Activated naive CD8-positive, alpha-beta T cell treated with anti-CD3 and anti-CD28 coated beads for 36 hours (primary cell): Measurements from ENCODE around the gene ZCWPW1. TPM values are rescaled to one million over a fixed set of nuclear protein-coding genes. Genes with fewer than 3 reads are reported as not detected.
"Not testable (repeated sequence)": the region's sequence is repeated elsewhere in the genome, so short reads cannot be mapped to it uniquely, and the experiment has no call there.

Experiments used
- DNase-seq: peaks from one replicate; pipeline ENCODE4 v3.0.0; 2021
- H3K27ac Mint-ChIP-seq: one replicate; pipeline ENCODE4 v1.8.0; 2022; ENCODE audit warnings: mild to moderate bottlenecking, moderate library complexity, mixed read lengths
- H3K27me3 Mint-ChIP-seq: one replicate; pipeline ENCODE4 v1.8.0; 2022; ENCODE audit warnings: mild to moderate bottlenecking, mixed read lengths
- H3K36me3 Mint-ChIP-seq: one replicate; pipeline ENCODE4 v1.8.0; 2021; ENCODE audit warnings: mild to moderate bottlenecking, mixed read lengths
- H3K4me1 Mint-ChIP-seq: one replicate; pipeline ENCODE4 v1.8.0; 2021; ENCODE audit warnings: mixed read lengths
- H3K4me3 Mint-ChIP-seq: one replicate; pipeline ENCODE4 v1.8.0; 2022; ENCODE audit warnings: mild to moderate bottlenecking, moderate library complexity, mixed read lengths
- H3K9me3 Mint-ChIP-seq: one replicate; pipeline ENCODE4 v1.8.0; 2022; ENCODE audit warnings: mixed read lengths
- total RNA-seq, 2 experiments: library from RNA; stranded (reverse); gene quantifications; one replicate each; pipeline ENCODE4 v1.2.3, GENCODE V29; 2021

ZCWPW1 gene
- total RNA-seq, 2 experiments from 2014 or later, result 2.9 to 3.0 TPM

GRCh38 chr7:100356416-100357068 is 72.0 kb downstream of the ZCWPW1 start:
- no peaks in the 10 kb centered on the region for H3K9me3 Mint-ChIP-seq
- no peak for DNase-seq
- H3K27me3 Mint-ChIP-seq, result no peaks in the 10 kb centered on the region
- H3K4me3 Mint-ChIP-seq, result no peak overlapping the region
- H3K27ac Mint-ChIP-seq, result no peak overlapping the region
- H3K36me3 Mint-ChIP-seq, result peaks cover 39% of the 10 kb centered on the region
- H3K4me1 Mint-ChIP-seq, result peaks cover 17% of the 10 kb centered on the region

- Mint-ChIP-seq H3K4me3 (peak overlapping the region; percentile 14), H3K9me3 (no peaks in the 10 kb centered on the region), H3K4me1 (peaks cover 31% of the 10 kb centered on the region), H3K27me3 (no peaks in the 10 kb centered on the region), H3K36me3 (peaks cover 34% of the 10 kb centered on the region), H3K27ac (peak overlapping the region; percentile 88)
- DNase-seq, result peak; percentile 61
Observed at GRCh38 chr7:100353685-100354330, 74.7 kb downstream of the ZCWPW1 start.

GRCh38 chr7:100352984-100353684 is 75.4 kb downstream of the ZCWPW1 start:
- DNase-seq, result no peak
- H3K27ac Mint-ChIP-seq, result peak overlapping the region; percentile 88
- H3K4me3 Mint-ChIP-seq, result peak overlapping the region; percentile 14
- H3K27me3 Mint-ChIP-seq, result no peaks in the 10 kb centered on the region
- peaks cover 31% of the 10 kb centered on the region for H3K4me1 Mint-ChIP-seq
- H3K9me3 Mint-ChIP-seq, result no peaks in the 10 kb centered on the region
- H3K36me3 Mint-ChIP-seq, result peaks cover 37% of the 10 kb centered on the region

- peak overlapping the region; percentile 88 for H3K27ac Mint-ChIP-seq
- peaks cover 41% of the 10 kb centered on the region for H3K36me3 Mint-ChIP-seq
- H3K9me3 Mint-ChIP-seq, H3K27me3 Mint-ChIP-seq, DNase-seq: not testable (repeated sequence)
- peaks cover 31% of the 10 kb centered on the region for H3K4me1 Mint-ChIP-seq
- peak overlapping the region; percentile 29 for H3K4me3 Mint-ChIP-seq
Observed at GRCh38 chr7:100352230-100352781, 76.2 kb downstream of the ZCWPW1 start.

- no peaks in the 10 kb centered on the region for H3K27me3 Mint-ChIP-seq
- no peaks in the 10 kb centered on the region for H3K9me3 Mint-ChIP-seq
- peaks cover 42% of the 10 kb centered on the region for H3K36me3 Mint-ChIP-seq
- H3K27ac Mint-ChIP-seq, result peak overlapping the region; percentile 79
- no peak for DNase-seq
- H3K4me3 Mint-ChIP-seq, result peak overlapping the region; percentile 48
- H3K4me1 Mint-ChIP-seq, result peaks cover 31% of the 10 kb centered on the region
Observed at GRCh38 chr7:100351657-100352058, 76.8 kb downstream of the ZCWPW1 start.

Other genes starting within 250 kb of the ZCWPW1 start
- gene PVRIG, start 208.8 kb downstream of the ZCWPW1 start, total RNA-seq, result 10 to 100 TPM; 33.4 to 34.5 TPM
- not detected for gene SPDYE3, start 121.0 kb downstream of the ZCWPW1 start, total RNA-seq
- gene PILRB, start 70.6 kb downstream of the ZCWPW1 start, total RNA-seq, result 10 to 100 TPM; 24.5 to 28.3 TPM
- under 1 TPM; 0.68 TPM for gene PILRA, start 55.2 kb downstream of the ZCWPW1 start, total RNA-seq
- 10 to 100 TPM; 60.1 to 65.4 TPM for gene MEPCE, start 1.1 kb upstream of the ZCWPW1 start, total RNA-seq
- 10 to 100 TPM; 45.7 to 46.4 TPM for gene PPP1R35, start 7.8 kb upstream of the ZCWPW1 start, total RNA-seq
- gene SPACDR, start 35.6 kb upstream of the ZCWPW1 start, total RNA-seq, result 1 to 10 TPM; 1.0 to 1.5 TPM
- 10 to 100 TPM; 81.4 to 83.7 TPM for gene TSC22D4, start 50.5 kb upstream of the ZCWPW1 start, total RNA-seq
- under 1 TPM; 0.29 to 0.34 TPM for gene NYAP1, start 55.2 kb upstream of the ZCWPW1 start, total RNA-seq
- gene AGFG2, start 110.5 kb upstream of the ZCWPW1 start, total RNA-seq, result 10 to 100 TPM; 52.4 to 55.4 TPM
- gene SAP25, start 145.2 kb upstream of the ZCWPW1 start, total RNA-seq, result 1 to 10 TPM; 4.4 to 6.0 TPM
- 10 to 100 TPM; 65.6 to 68.1 TPM for gene LRCH4, start 157.4 kb upstream of the ZCWPW1 start, total RNA-seq
- gene FBXO24, start 157.6 kb upstream of the ZCWPW1 start, total RNA-seq, result under 1 TPM; 0.54 to 0.80 TPM
- 1 to 10 TPM; 4.0 TPM for gene PCOLCE, start 173.7 kb upstream of the ZCWPW1 start, total RNA-seq
- gene MOSPD3, start 183.8 kb upstream of the ZCWPW1 start, total RNA-seq, result 10 to 100 TPM in 1 of 2 experiments, 1 to 10 TPM in 1; 9.7 to 10.0 TPM
- 10 to 100 TPM; 10.9 to 11.1 TPM for gene TFR2, start 212.8 kb upstream of the ZCWPW1 start, total RNA-seq
- not detected for gene ACTL6B, start 227.7 kb upstream of the ZCWPW1 start, total RNA-seq
- gene GNB2, start 245.0 kb upstream of the ZCWPW1 start, total RNA-seq, result 100 to 1,000 TPM; 200 to 202 TPM